ENCODE results near the gene PRKCE.

- TF ChIP-seq CTCF (IDR thresholded peaks at IDR 0.05; ENCODE audit: poor library complexity) (no peak), EZH2phosphoT487 (IDR thresholded peaks at IDR 0.05; ENCODE audit: low read depth, severe bottlenecking, unreplicated experiment) (no peak), EZH2 (IDR thresholded peaks at IDR 0.05; ENCODE audit: borderline replicate concordance) (no peak)
Observed at GRCh38 chr2:45936623-45936979, 285.1 kb downstream of the PRKCE start.
